Ishikawa (cell line): ENCODE measurements around the gene CCDC138.

Experiments used
- CREB1 ChIP-seq: IDR thresholded peaks from 2 replicates; pipeline ENCODE4 v1.6.1; 2012; ENCODE audit warnings: low read depth
- FOXM1 ChIP-seq: IDR thresholded peaks from 2 replicates; pipeline ENCODE4 v1.6.1; 2012; ENCODE audit warnings: low read depth, borderline replicate concordance
- RAD21 ChIP-seq: IDR thresholded peaks from 2 replicates; pipeline ENCODE4 v1.6.1; 2012; ENCODE audit warnings: low read depth
- TAF1 ChIP-seq: IDR thresholded peaks from 2 replicates; pipeline ENCODE4 v1.6.1; 2012; ENCODE audit warnings: low read depth, mild to moderate bottlenecking
- ZBTB7A ChIP-seq: IDR thresholded peaks from 2 replicates; pipeline ENCODE4 v1.6.1; 2012; ENCODE audit warnings: low read depth
- TF ChIP-seq, protein P1 (sequence below): IDR thresholded peaks from 2 replicates; pipeline ENCODE4 v1.6.1; 2012
- TF ChIP-seq, protein P2 (sequence below): IDR thresholded peaks from 2 replicates; pipeline ENCODE4 v1.6.1; 2012; ENCODE audit warnings: low read depth, mild to moderate bottlenecking

DNA sequence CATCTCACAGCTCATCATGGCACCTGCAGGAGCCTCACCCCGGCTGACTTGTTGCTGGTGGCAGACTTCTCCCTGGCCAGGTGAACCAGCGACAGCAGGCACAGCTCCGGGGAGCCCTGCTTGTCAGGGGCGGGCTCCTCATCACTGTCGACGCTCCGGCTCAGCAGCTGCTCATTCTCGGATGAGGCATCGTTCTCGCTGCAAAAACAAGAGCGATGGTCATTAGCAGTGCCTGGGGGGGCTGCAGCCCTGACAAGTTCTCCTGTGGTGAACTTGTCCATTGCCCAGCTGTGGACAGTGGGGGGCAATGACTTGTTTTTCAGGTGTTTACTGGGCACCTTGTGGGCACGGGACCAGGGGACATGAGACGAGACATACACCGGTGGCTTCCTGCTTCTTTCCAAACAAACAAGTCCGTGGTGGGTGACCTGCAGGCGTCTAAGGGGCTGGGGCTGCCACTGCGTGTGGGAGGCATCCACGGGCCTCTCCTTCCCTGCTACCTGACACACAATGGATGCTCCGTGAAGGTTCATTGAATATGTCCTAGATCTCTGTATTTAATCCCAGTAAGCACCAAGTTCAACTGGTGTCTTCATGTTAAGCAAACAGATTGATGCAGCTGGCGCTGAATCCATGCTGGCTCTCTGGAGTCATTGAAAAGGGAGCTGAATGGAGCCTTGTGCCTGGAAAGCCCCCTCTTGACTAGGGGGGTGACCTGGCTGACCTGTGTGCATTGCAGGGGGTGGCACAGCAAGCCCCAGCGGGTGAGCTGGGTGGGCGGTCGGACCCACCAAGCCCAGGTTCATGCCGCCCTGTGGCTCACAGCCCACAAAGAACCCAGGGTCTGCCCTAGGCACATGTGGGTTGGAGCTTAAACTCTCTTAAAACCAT is 121.5 kb downstream of the CCDC138 start:
- TF ChIP-seq, protein P1, sequence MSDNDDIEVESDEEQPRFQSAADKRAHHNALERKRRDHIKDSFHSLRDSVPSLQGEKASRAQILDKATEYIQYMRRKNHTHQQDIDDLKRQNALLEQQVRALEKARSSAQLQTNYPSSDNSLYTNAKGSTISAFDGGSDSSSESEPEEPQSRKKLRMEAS, result no peak
- TF ChIP-seq, protein P2, sequence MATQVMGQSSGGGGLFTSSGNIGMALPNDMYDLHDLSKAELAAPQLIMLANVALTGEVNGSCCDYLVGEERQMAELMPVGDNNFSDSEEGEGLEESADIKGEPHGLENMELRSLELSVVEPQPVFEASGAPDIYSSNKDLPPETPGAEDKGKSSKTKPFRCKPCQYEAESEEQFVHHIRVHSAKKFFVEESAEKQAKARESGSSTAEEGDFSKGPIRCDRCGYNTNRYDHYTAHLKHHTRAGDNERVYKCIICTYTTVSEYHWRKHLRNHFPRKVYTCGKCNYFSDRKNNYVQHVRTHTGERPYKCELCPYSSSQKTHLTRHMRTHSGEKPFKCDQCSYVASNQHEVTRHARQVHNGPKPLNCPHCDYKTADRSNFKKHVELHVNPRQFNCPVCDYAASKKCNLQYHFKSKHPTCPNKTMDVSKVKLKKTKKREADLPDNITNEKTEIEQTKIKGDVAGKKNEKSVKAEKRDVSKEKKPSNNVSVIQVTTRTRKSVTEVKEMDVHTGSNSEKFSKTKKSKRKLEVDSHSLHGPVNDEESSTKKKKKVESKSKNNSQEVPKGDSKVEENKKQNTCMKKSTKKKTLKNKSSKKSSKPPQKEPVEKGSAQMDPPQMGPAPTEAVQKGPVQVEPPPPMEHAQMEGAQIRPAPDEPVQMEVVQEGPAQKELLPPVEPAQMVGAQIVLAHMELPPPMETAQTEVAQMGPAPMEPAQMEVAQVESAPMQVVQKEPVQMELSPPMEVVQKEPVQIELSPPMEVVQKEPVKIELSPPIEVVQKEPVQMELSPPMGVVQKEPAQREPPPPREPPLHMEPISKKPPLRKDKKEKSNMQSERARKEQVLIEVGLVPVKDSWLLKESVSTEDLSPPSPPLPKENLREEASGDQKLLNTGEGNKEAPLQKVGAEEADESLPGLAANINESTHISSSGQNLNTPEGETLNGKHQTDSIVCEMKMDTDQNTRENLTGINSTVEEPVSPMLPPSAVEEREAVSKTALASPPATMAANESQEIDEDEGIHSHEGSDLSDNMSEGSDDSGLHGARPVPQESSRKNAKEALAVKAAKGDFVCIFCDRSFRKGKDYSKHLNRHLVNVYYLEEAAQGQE, result no peak
- TF ChIP-seq CREB1, result no peak
- TF ChIP-seq FOXM1, result no peak
- TF ChIP-seq ZBTB7A, result no peak
- no peak for TF ChIP-seq TAF1
- no peak for TF ChIP-seq RAD21
